Astrocyte (in vitro differentiated cells and primary cell): Measurements from ENCODE around the gene AMZ1.

ENCODE experiments used
- CTCF ChIP-seq: IDR thresholded peaks from 2 replicates; pipeline ENCODE4 v1.5.1; 2011; ENCODE audit warnings: low read depth, mild to moderate bottlenecking, inconsistent platforms, low read length, moderate library complexity; ENCODE audit not compliant: insufficient read depth
- EZH2 ChIP-seq: IDR thresholded peaks from 2 replicates; pipeline ENCODE4 v1.6.1; 2012; ENCODE audit warnings: mild to moderate bottlenecking, low read length, inconsistent platforms; ENCODE audit not compliant: insufficient read depth

DNA sequence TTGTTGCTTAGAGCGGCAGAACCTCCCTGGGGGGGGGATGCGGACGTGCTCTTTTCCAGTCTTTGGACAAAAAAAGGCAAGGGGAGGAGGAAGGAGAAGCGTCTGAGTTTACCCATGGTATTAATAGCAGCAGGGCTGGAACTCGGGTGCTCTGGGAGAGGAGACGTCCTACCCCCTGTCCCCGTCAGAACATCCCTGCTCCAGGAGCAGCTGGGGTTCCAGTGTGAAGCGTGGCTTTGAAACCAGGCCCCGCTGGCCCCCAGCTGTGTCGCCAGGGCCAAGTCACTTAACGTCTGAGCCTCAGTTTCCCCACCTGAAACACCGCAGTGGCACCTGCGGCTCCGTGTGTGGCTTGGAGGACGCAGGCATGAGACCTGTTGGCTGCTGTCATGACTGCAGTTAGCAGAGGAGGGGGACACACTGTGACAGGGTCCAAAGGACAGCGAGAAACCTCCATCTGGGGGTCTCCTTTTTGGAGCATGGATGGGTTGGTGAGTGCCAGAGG lies 1.4 kb downstream of the AMZ1 start:
- TF ChIP-seq CTCF (no peak), EZH2 (no peak)
